SK-N-DZ (cell line): ENCODE results near the gene ZDHHC13. TPM values are rescaled to one million over a fixed set of nuclear protein-coding genes. Genes with fewer than 3 reads are reported as not detected.

Experiments
- DNase-seq: peaks from one replicate; pipeline ENCODE4 v3.0.0-alpha.2; 2015; ENCODE audit warnings: low spot score
- polyA plus RNA-seq, 2 experiments: library from polyadenylated mRNA; depleted of rRNA; stranded (reverse); fragments of >200 nt; gene quantifications; 2 replicates each; pipeline ENCODE4 v1.2.3, GENCODE V29; 2014

Gene ZDHHC13, protein sequence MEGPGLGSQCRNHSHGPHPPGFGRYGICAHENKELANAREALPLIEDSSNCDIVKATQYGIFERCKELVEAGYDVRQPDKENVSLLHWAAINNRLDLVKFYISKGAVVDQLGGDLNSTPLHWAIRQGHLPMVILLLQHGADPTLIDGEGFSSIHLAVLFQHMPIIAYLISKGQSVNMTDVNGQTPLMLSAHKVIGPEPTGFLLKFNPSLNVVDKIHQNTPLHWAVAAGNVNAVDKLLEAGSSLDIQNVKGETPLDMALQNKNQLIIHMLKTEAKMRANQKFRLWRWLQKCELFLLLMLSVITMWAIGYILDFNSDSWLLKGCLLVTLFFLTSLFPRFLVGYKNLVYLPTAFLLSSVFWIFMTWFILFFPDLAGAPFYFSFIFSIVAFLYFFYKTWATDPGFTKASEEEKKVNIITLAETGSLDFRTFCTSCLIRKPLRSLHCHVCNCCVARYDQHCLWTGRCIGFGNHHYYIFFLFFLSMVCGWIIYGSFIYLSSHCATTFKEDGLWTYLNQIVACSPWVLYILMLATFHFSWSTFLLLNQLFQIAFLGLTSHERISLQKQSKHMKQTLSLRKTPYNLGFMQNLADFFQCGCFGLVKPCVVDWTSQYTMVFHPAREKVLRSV
- 35.9 and 36.7 TPM in 2 replicates for polyA plus RNA-seq (2014; cell fraction: cytosol; rRNA removed)
- polyA plus RNA-seq (2014; cell fraction: nucleus; rRNA removed) = 41.7 and 41.9 TPM in 2 replicates

DNA sequence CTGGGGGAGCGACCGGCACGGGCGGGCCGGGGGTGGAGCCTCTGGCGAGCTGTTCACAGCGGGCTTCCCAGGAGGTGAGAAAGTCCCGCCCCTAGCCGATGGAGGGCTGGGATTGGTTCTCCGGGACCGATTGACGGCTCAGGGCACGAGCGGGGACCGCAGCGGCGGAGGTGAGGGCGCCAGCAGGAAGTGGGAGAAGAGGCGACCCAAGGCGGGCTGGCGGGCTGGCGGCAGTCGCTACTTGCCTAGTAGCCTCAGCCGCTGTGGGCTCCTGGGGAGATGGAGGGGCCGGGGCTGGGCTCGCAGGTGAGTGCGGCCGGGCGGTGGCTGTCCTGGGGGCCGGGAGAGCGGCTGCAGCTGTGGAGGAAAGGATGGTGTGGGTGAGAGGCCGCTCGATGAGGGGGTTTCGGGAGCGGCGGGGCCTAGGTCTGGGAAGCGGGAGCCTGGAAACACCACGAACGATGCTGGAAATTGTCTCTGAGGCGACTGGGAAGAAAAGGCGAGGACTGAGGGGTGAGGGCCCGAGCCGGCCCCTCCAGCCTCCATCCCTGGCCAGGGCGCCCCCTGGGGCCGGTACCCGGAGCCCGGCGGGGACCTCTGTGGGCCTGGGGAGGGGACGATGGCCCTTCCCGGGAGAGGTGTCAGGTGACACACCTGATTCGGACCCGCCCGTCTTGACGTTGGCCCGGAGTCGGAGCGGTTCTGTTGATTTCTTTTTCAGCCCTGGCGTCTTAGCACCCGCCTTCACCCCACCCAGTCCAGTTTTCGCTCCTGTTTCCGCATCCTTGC, at the start of gene ZDHHC13:
Gene ZDHHC13, plus strand, starts transcription at position 198 of the 789 bp plus-strand sequence. Its CDS starts 82 bp downstream, at position 280.
- DNase-seq = peak; percentile 95

DNA sequence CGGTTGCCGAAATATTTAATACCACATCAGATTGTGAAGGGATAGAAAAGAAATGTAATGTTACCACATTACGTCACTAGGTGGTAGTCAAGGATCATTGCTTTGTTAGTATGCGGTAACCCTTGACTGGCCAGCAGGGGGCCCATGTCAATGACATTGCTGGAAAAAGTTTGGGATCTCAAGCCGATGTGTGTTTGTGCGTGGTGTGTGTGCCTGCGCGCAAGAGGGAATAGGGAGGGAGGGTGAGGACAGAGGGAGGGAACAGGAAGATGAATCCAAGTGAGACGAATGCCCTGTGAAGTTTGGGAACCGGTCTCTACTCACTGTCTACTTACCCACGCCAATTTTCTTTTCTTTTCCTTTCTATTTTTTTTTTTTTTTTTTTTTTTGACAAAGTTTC, 45.7 kb upstream of the ZDHHC13 start:
- peak; percentile 79 for DNase-seq

DNA sequence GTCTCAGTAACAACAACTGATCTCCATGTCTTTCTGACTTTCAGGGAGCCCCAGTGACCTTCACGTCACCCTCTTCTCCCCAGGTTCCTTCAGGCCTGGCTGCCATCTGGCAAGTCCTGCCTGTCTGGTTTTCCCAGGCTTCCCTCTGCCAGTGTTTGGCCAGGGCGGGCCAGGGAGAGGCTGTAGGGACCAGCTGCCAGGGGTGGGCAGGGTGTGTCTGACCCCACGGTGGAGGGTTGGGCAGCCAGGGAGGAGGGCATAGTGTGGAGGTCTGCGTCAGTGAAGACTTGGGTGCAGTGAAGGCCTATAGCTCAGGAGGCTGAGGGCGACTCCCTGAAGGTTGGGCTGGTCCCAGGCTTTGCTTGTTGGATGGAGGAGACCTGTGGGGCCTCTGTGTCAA, 44.5 kb upstream of the ZDHHC13 start:
- DNase-seq = no peak

DNA sequence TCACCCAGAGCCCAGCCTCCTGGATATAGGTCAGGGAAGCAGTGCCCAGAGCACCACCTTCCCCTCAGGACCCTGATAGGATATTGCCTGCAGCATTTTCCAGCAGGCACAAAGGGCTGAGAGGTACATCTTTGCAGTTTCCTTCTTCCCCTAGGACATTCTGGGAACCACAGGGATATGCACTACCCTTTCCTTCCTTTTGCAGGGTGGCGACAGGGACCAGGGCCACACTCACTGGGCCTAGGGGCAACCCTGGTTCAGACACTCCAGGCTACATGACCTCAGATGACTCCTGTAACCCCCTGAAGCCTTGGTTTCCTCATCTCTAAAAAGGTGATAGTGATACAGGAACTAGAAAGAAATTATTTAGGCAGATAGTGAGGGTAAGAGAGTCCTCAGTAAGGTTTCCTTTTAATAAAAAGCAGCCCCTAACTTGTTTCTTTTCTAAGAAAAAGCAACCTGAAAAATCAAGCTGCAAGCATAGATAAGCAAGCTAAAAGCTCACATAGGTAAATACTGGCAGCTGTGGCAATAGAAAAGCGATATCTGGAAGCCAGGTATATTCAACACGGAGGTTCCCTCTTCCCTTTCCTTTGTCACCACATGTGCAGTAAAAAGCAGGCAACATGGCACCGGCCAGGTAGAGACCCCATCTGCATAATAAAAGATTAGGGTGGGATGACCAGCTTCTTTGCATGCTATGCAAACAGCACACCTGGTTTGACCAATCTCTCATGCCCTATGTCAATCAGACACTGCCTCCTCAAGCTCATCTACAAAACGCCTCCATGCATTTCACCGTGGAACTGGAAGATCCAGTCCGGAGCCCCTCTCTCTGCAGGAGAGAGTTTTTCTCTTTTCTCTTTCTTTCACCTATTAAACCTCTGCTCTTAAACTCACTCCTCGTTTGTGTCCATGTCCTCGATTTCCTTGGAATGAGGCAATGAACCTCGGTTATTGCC, 43.2 kb upstream of the ZDHHC13 start:
- DNase-seq = no peak

DNA sequence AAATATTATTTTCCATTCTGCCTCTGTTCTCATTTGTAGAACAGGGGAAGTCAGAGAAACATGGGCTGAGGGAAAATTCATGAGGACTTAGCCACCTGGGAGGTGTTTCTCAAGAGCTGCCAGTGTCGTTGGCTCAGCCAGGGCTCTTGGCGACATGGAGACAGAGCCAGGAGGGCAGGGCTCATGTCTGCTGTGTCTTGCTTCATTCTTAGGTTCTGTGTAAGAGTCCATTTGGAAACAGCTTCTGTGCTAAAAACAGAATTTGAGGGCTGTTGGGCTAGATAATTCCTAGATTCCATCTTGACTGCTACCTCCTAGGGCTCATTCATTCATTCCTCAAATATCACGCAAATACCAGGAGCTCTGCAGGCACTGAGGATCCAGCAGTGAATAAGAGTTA, 41.3 kb upstream of the ZDHHC13 start:
- DNase-seq = no peak

DNA sequence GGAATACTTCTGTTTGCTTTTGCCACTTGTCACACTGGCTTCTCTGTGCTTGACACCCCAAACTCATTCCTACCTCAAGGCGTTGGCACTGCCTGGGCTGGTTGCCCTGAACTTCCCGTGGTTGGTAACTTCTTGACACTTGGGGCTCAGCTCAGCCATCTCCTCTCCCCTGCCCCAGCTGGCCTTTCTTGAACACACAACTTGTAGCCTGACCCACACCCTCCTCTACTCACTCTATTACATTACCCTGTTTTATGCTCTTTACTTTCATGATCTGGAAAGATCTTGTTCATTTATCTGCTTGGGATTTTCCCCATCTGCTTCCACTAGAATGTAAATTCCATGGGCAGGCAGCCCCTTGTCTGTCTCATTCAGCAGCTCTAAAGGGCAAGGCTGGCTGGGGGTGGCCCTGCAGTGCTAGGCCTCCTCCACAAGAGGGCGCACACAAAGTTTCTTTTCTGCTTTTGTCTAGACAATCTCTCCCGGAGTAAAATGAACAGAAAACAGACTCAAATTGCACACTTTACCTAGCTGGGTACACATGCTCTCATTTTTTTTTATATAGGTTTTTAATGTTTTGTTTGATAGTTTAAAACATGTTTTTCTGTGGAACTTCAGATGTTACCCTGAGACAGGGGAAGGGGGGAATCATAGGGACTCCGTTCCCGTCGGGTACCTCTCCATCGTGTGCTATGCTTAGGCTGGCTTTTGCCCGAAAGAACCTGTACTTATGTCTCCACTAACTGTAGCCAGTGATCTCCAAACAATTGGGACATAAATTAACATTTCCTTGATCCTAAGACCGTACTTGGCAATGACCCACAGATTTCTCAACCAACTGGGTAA, 40.0 kb upstream of the ZDHHC13 start:
- peak; percentile 54 for DNase-seq

DNA sequence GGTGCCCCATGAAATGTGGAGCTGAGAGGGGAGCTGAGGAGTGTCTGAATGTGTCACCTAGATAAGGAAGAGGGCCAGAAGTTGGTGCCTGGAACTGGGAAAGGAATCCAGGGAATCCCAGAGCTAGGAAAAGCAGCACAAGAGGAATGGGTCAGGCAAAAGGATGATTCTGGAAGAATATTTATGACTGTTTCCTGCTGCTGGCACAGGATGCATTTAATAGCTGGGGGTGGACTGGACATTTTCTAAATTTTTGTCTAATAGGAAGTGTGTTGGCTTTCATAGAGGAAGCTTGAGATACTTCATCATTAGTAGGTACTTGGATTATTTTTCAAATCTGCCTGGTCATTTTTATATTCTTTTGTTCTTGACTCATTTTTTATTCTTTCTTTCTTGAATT, 39.0 kb upstream of the ZDHHC13 start:
- no peak for DNase-seq

DNA sequence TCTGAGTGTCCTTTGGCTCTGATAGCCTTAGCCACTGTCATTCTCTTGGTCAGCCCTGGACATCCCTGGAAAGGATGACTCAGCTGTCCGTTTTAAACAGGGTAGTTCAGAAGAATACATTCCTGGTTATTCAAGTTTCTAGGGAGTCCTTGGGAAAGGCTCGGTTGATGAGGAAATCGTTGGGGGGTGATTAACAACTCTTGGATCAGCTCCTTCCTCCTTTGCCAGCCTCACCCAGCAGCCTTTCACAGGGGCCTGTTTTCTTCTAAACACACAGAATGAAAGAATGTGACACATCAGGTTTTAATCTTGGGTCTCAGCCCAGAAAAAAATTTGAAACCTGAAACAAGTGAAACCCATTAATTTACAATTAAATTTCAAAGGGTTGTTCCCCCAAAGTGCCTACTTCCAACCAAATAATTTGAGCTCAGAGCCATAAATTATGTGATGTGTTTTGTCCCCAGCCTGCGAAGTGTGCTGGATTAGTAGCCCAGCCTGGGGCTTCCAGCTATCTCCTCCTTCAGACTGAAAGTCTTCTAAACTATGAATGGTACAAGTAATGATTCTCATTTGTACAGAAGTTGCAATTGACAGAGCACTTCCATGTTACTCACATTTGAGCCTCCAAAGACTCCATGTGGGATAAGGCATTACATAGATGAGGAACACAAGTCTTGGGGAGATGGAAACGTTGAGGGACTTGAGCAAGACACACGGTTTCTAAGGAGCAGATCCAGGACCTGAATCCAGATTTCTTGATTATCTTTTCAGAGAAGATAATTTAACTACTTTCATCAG, 37.1 kb upstream of the ZDHHC13 start:
- no peak for DNase-seq

DNA sequence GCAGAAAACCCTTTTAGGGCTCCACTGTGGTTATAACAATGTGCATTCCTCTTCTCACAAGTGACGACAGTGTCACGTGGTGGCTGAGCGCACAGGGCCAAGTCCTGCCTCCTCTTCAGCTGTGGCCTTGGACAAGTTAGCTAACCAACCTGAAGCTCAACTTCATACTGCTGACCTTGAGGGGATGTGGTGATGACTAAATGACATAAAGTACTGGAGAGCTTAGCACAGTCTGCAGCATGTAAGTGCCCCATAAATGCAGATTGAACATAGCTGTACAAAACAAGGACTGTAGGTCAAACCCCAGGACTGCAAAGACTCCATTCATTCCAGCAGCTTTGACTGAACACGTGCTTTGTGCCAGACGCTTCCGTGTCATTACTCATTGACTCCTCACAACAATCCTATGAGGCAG, 36.4 kb upstream of the ZDHHC13 start:
- DNase-seq = no peak

DNA sequence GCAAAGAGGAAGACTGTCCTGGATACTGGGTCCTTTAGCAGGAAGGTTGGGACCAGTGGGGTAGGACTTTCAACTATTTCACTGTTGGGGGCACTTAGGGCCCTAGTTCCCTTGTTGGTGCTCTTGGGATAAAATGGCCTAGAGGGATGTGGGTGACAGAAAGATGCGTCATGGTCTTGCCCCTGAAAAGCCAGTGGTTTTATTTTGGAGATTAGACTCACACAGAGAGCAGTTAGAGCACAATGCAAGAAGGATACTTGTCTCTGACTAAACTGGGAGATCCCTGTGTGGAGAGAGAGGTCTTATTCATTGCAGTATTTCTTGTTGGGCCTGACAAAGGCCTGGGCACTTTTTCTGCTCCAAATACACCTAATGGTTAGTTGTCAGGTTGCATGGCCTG, 33.8 kb upstream of the ZDHHC13 start:
- no peak for DNase-seq

DNA sequence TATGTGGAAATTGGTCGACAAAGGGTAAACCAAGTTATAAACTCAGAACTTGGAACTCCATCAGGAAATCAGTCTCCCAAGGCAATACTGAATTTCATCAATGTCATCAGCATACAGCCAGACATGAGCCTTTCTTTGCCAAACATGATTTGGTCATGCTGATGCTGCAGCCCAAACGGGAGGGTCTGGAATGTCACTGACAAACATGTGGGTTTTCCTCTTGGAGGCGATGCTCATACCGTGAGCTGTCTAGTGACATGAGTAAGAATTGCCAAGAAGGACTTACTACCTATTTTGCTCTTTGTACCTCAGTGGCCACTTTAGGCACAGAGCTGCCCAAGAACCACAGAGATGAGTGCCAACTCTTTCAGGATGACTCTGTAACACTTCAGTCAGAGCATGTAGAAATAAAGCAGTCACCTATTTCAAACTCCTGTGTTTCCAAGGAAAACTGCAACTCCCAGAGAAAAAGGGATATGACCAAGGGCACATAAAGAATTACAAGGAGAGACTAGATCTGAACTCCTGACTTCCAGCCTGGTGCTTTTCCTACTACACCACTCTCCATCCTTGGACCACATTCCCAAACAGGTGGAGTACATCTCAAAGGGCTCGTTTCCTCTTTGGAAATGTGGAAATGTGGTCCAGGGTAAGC, 32.2 kb upstream of the ZDHHC13 start:
- no peak for DNase-seq

DNA sequence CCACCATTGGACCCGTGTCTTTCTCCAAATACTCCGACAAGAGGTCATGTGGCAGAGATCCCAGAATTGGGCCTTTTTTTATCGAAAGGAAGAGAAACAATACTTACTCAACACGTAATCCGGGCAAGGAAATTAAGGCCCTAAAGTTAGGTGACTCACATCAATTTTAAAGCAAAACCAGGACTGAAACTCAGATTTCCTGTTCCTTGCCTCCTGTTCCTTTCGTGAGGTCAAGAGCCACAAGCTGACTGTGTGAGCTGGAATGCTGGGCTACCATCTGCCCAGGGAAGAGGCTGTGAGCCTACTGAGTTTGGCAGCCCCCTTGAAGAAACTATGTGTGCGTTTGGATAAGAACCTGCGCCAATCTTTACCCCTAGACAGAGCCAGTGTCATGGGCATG, 29.3 kb upstream of the ZDHHC13 start:
- DNase-seq = no peak

DNA sequence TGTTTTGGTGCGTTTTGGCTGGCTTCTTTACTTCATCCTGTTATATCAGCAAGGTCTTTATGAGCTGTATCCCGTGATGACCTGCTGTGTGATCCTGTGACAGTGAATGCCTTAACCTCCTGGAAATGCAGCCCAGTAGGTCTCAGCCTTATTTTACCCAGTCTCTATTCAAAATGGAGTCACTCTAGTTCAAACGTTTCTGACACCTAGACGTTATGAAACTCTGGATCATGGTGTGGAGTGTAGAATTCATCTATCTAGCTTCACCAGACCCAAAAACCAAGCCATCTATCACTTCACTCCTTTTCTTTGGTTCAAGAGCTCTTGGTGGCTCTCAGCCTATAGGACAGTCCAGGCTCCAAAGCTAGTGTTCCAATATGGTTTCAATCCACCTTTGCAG, 28.2 kb upstream of the ZDHHC13 start:
- no peak for DNase-seq

DNA sequence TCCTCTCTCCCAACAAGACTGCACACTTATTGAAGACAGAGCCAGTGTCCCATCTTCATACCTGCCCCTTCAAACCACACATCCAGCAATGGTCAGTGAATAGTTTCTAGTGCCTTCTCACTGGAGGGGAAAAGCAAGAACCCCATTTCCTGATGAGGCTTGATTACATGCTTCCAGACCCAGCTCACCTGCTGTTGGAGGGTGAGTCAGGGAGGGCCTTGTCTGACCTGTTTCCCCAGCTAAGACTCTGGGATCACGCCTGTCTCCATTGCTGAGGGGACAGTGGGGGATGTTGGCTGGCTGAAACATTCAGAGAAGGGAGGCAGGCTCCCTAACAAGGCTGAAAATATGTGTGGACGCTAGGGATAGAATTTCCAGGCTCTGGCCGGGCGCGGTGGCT, 27.5 kb upstream of the ZDHHC13 start:
- DNase-seq = no peak

DNA sequence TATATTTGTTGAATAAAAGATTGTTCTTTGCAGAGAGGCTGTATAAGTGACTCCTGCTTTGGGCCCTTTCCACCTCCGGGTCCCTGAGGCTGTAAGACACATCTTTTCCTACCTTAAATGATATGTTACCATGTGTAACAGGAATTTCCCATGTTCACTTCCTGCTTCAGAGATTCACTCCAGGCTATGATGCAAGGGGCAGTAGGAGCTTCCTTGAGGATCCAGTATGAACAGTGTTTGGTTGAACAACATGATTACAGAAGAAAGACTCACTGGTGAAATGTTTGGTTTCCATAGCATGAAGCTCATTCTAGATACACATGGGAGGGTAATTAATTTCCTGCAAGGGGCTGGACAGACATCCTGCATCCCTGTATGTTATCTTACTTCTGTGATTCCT, 25.6 kb upstream of the ZDHHC13 start:
- DNase-seq = no peak

DNA sequence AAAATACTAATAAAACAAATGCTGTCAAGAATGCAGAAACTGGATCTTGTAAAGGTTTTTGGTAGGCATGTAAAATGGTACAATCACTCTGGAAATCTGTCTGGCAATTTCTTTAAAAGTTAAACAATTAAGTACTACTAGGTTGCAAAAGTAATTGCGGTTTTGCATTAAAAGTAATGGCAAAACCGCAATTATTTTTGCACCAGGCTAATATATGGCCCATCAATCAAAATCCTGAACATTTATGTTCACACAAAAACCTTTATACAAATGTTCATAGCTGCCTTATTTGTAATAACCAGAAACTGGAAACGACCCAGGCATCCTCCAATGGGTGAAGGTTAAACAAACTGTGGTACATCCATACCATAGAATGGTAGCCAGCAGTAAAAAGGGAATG, 24.6 kb upstream of the ZDHHC13 start:
- no peak for DNase-seq

DNA sequence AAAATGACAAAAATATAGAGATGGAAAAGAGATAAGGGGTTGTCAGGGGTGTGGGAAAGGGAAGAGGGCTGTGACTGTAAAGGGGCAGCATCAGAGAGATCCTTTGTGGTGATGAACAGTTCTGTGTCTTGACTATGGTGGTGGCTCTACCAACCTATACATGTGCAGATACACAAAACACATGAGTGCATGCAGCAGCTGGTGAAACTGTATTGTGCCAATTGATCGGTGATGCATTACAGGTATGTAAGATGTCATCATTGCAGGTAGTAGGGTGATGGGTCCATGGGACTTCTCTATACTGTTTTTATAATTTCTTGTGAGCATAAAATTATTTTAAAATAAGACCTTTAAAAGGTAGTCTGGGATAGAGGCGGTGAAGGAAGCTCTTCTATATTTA, 24.1 kb upstream of the ZDHHC13 start:
- DNase-seq = no peak

DNA sequence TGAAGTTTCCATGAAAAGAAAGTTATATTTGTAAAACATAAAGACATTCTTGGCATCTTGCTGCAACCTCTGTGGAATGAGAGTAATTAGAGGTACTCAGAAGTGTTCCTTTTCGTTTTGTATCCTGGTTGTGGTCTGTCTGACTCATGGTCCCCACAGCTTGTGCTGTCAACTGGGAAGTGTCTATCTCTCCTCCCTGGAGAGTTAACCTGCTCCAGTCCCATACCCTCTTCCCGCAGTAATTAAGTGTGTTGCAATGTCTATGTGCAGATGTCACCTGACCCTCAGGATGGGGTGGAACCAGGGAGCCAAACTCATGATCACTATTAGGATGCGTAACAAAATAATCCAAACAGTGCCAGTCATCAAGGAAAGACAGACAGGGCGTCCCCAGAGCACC, 23.0 kb upstream of the ZDHHC13 start:
- no peak for DNase-seq

DNA sequence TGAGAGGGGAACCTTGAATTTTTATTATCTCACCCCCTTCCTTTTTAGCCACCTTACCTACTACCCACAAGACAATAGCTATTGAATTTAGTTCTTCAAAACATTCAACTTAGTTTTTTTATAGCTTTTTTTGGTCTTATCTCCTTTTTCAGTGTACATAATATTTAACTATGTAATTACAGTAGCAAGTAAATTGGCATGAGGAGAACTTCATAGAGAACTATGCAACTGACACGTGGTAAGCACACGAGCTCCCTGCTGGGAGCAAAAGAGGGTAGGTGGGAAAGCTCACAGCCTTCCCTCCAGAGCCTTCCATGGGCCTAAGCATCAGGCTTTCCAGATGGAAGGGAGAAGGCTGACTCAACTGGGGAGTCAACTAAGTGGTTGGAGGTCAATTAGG, 22.1 kb upstream of the ZDHHC13 start:
- DNase-seq = no peak
